GM12878 (cell line): ENCODE results near the gene C14orf93. TPM values are rescaled to one million over a fixed set of nuclear protein-coding genes. Genes with fewer than 3 reads are reported as not detected.
A peak's percentile ranks its signal among the peaks of the same experiment; 100 is the strongest.

ENCODE experiments used
- ATAC-seq: fragments of 200-7000 bp; cut with Tn5 transposase; 3 replicates; pipeline ENCODE4 v1.9.1; 2020; ENCODE audit warnings: mild to moderate bottlenecking, moderate library complexity
- BruUV-seq: library from RNA; stranded (reverse); fragments of 400-500 nt; replicated peaks from 2 replicates; lab custom pipeline; 2021; lab: Mats Ljungman, UMichigan
- CTCF ChIA-PET: fragments of 300-600 bp; sonication (Branson Sonifier 250); formaldehyde crosslinking; extraction: SDS; loops from one replicate; lab custom pipeline; 2021; ENCODE audit warnings: inconsistent platforms; lab: Yijun Ruan, JAX
- POLR2A ChIA-PET: fragments of 350-600 bp; formaldehyde crosslinking; extraction: SDS; loops from one replicate; lab custom pipeline; 2021; ENCODE audit warnings: inconsistent platforms; lab: Charles Lee
- RAD21 ChIA-PET: fragments of 300-600 bp; sonication (Branson Sonifier 250); formaldehyde crosslinking; loops from one replicate; lab custom pipeline; 2023; ENCODE audit warnings: antibody characterized with exemption; ENCODE audit not compliant: unreplicated experiment; lab: Charles Lee
- SMC1A ChIA-PET: fragments of 300-600 bp; sonication (Branson Sonifier 250); formaldehyde crosslinking; loops from one replicate; lab custom pipeline; 2023; ENCODE audit not compliant: unreplicated experiment, uncharacterized antibody; lab: Charles Lee
- DNase-seq: peaks from one replicate; pipeline ENCODE4 v3.0.0-alpha.2; 2011; ENCODE audit warnings: low read depth, low spot score
- FAIRE-seq: peaks from 3 replicates; lab custom pipeline; 2011; peaks lifted over from hg19 to GRCh38; lab: Jason Lieb, UNC
- H2AFZ ChIP-seq: 2 replicates; pipeline ENCODE4 v1.6.0; 2011; ENCODE audit warnings: low read depth, low read length, control low read depth; ENCODE audit not compliant: control insufficient read depth
- H3K27ac ChIP-seq: 2 replicates; pipeline ENCODE4 v1.5.1; 2011; ENCODE audit warnings: control low read depth; ENCODE audit not compliant: control insufficient read depth, insufficient read depth
- H3K27me3 ChIP-seq, 2 experiments: replicated peaks in 1 of 2; 2 replicates each; pipeline versions ENCODE4 v1.6.0 to v1.6.1; 2011; ENCODE audit warnings: low read length in 1 of 2; ENCODE audit not compliant: control insufficient read depth in 2 of 2, insufficient read depth in 2 of 2
- H3K36me3 ChIP-seq, 2 experiments: 2 replicates each; pipeline ENCODE4 v1.5.1; 2011; ENCODE audit warnings: low read length in 1 of 2; ENCODE audit not compliant: control insufficient read depth in 2 of 2, insufficient read depth in 2 of 2
- H3K4me1 ChIP-seq: 2 replicates; pipeline ENCODE4 v1.6.1; 2011; ENCODE audit warnings: mild to moderate bottlenecking, low read length, moderate library complexity, mixed read lengths; ENCODE audit not compliant: control insufficient read depth, insufficient read depth
- H3K4me2 ChIP-seq: 2 replicates; pipeline ENCODE4 v1.6.0; 2011; ENCODE audit warnings: control low read depth; ENCODE audit not compliant: control insufficient read depth, insufficient read depth
- H3K4me3 ChIP-seq: fragments of 200-600 bp; sonication (generic); 2 replicates; pipeline ENCODE4 v1.5.1; 2016
- H3K79me2 ChIP-seq: 2 replicates; pipeline ENCODE4 v1.6.0; 2011; ENCODE audit warnings: low read length; ENCODE audit not compliant: control insufficient read depth, insufficient read depth
- H3K9ac ChIP-seq: 2 replicates; pipeline ENCODE4 v1.8.0; 2011; ENCODE audit warnings: low read length, control low read depth, mixed read lengths; ENCODE audit not compliant: control insufficient read depth, insufficient read depth
- H3K9me3 ChIP-seq: replicated peaks from 3 replicates; pipeline ENCODE4 v1.5.1; 2011; ENCODE audit warnings: mild to moderate bottlenecking, low read length; ENCODE audit not compliant: control insufficient read depth, insufficient read depth
- H4K20me1 ChIP-seq: 2 replicates; pipeline ENCODE4 v1.6.0; 2011; ENCODE audit not compliant: control insufficient read depth, insufficient read depth
- ASH2L ChIP-seq: fragments of 300-600, 200-600 bp; sonication (generic); IDR thresholded peaks from 2 replicates; pipeline ENCODE4 v1.6.1; 2017; ENCODE audit warnings: low read depth, mild to moderate bottlenecking, borderline replicate concordance
- BCL11A ChIP-seq: IDR thresholded peaks from 2 replicates; pipeline ENCODE4 v1.6.1; 2011; ENCODE audit warnings: low read depth, low read length
- BRCA1 ChIP-seq: IDR thresholded peaks from 2 replicates; pipeline ENCODE4 v1.6.1; 2011; ENCODE audit warnings: low read depth, low read length, improper control_type of control experiment
- DPF2 ChIP-seq: fragments of 450-650 bp; IDR thresholded peaks from 2 replicates; pipeline ENCODE4 v1.6.1; 2017; ENCODE audit warnings: mild to moderate bottlenecking
- EED ChIP-seq: sonication (generic); IDR thresholded peaks from 2 replicates; pipeline ENCODE4 v1.6.1; 2016; ENCODE audit warnings: antibody characterized with exemption, low read depth
- EGR1 ChIP-seq, 2 experiments: IDR thresholded peaks; 1 replicate in 1 of 2; 2 replicates in 1 of 2; pipeline ENCODE4 v1.6.1; 2011 to 2012; ENCODE audit warnings: low read depth in 2 of 2, low read length in 2 of 2, borderline replicate concordance in 1 of 2, mild to moderate bottlenecking in 1 of 2, moderate library complexity in 1 of 2
- FOS ChIP-seq: IDR thresholded peaks from 3 replicates; pipeline ENCODE4 v1.6.1; 2011; ENCODE audit warnings: borderline replicate concordance; ENCODE audit not compliant: insufficient read length; ENCODE audit errors: extremely low read depth
- HCFC1 ChIP-seq: fragments of 150-350 bp; IDR thresholded peaks from 2 replicates; pipeline ENCODE4 v1.6.1; 2014; ENCODE audit warnings: low read length
- KDM1A ChIP-seq: fragments of 200-600 bp; sonication (generic); IDR thresholded peaks from 2 replicates; pipeline ENCODE4 v1.6.1; 2016; ENCODE audit warnings: borderline replicate concordance
- MEF2A ChIP-seq: IDR thresholded peaks from 2 replicates; pipeline ENCODE4 v1.6.1; 2011; ENCODE audit warnings: low read depth, mild to moderate bottlenecking, low read length, moderate library complexity; ENCODE audit not compliant: insufficient read depth
- MYB ChIP-seq: fragments of 150-350 bp; IDR thresholded peaks from 2 replicates; pipeline ENCODE4 v1.6.1; 2014; ENCODE audit warnings: mild to moderate bottlenecking, low read depth, low read length, borderline replicate concordance
- PML ChIP-seq: IDR thresholded peaks from 2 replicates; pipeline ENCODE4 v1.6.1; 2012; ENCODE audit warnings: low read length, inconsistent platforms
- RAD21 ChIP-seq: IDR thresholded peaks from 2 replicates; pipeline ENCODE4 v1.6.1; 2011; ENCODE audit warnings: mild to moderate bottlenecking, low read depth, low read length, moderate library complexity; ENCODE audit not compliant: insufficient read depth
- RB1 ChIP-seq: fragments of 450-650 bp; formaldehyde crosslinking; IDR thresholded peaks from 2 replicates; pipeline ENCODE4 v1.6.1; 2017; ENCODE audit warnings: mild to moderate bottlenecking, borderline replicate concordance
- RUNX3 ChIP-seq: IDR thresholded peaks from 2 replicates; pipeline ENCODE4 v1.6.1; 2012; ENCODE audit warnings: low read length, inconsistent platforms
- SMARCA5 ChIP-seq: fragments of 450-650 bp; IDR thresholded peaks from 2 replicates; pipeline ENCODE4 v1.6.1; 2017; ENCODE audit warnings: mild to moderate bottlenecking
- SMC3 ChIP-seq: IDR thresholded peaks from 2 replicates; pipeline ENCODE4 v1.6.1; 2011; ENCODE audit warnings: low read length, improper control_type of control experiment, borderline replicate concordance
- STAT1 ChIP-seq: fragments of 450-650 bp; conservative IDR thresholded peaks from 2 replicates; pipeline ENCODE4 v1.6.1; 2014; ENCODE audit warnings: antibody characterized with exemption, mild to moderate bottlenecking
- STAT3 ChIP-seq: IDR thresholded peaks from 2 replicates; pipeline ENCODE4 v1.6.1; 2011; ENCODE audit warnings: low read depth, low read length, improper control_type of control experiment
- TCF3 ChIP-seq: IDR thresholded peaks from 2 replicates; pipeline ENCODE4 v1.6.1; 2012; ENCODE audit warnings: low read depth, mild to moderate bottlenecking, low read length, borderline replicate concordance; ENCODE audit not compliant: insufficient read depth
- YY1 ChIP-seq: IDR thresholded peaks from 2 replicates; pipeline ENCODE4 v1.6.1; 2011; ENCODE audit warnings: low read depth, mild to moderate bottlenecking, low read length
- WGBS: methylation state at CpG from one replicate; pipeline ENCODE4 v1.1.6; 2016; ENCODE audit warnings: low lambda C conversion rate; ENCODE audit not compliant: insufficient replicate concordance, insufficient coverage; ENCODE audit errors: missing lambda C conversion rate; 5-methylcytosine and 5-hydroxymethylcytosine counted together
- in situ Hi-C: fragments of 300-500 bp; cut with MboI; formaldehyde crosslinking; loops from 9 replicates; pipeline ENCODE4 v1.14.3; 2018; ENCODE audit warnings: mixed read lengths
- intact Hi-C: fragments of 100-400 bp; cut with micrococcal nuclease; formaldehyde crosslinking; loops from one replicate; pipeline ENCODE4 v1.14.2; 2022; ENCODE audit not compliant: unreplicated experiment
- polyA plus RNA-seq, 11 experiments: library from polyadenylated mRNA; depleted of rRNA in 4 of 11; unstranded in 6 of 11; stranded (reverse) in 5 of 11; fragments of >200 nt; fragmentation: Nextera tagmentation in 4 of 11; fragmentation: Illumina TruSeq in 1 of 11; extraction: Ambion mirVana in 4 of 11; extraction: Trizol in 1 of 11; gene quantifications; 1 replicate in 1 of 11; 2 replicates in 10 of 11; pipeline versions ENCODE4 v1.2.1 to v1.2.3, GENCODE V29; 2011 to 2016; ENCODE audit warnings: inconsistent platforms in 2 of 11, missing spikeins in 2 of 11, low read depth in 1 of 11
- total RNA-seq, 4 experiments: library from RNA; depleted of rRNA in 3 of 4; stranded (reverse); fragments of >200 nt in 3 of 4; fragmentation: Illumina TruSeq in 1 of 4; extraction: Trizol in 1 of 4; gene quantifications; 2 replicates each; pipeline versions ENCODE4 v1.2.1 to v1.2.3, GENCODE V29; 2013 to 2021
- TF ChIP-seq, protein P1 (sequence below), 3 experiments: IDR thresholded peaks in 2 of 3; conservative IDR thresholded peaks in 1 of 3; 2 replicates each; pipeline ENCODE4 v1.5.1; 2011; ENCODE audit warnings: low read depth in 3 of 3, low read length in 3 of 3, mild to moderate bottlenecking in 3 of 3, control low read depth in 2 of 3, moderate library complexity in 2 of 3, inconsistent platforms in 1 of 3, mixed read lengths in 1 of 3; ENCODE audit not compliant: control insufficient read depth in 2 of 3, insufficient read depth in 1 of 3; ENCODE audit errors: extremely low read depth in 1 of 3
- TF ChIP-seq, protein P2 (sequence below): IDR thresholded peaks from 2 replicates; pipeline ENCODE4 v1.6.1; 2011; ENCODE audit warnings: mild to moderate bottlenecking, low read depth, low read length, moderate library complexity; ENCODE audit not compliant: insufficient replicate concordance

Gene C14orf93
- total and polyA plus RNA-seq, 10 of the 15 experiments (the other 5 are each of a cell fraction or from before 2014, with no cell fraction given) = 1.8 to 13.9 (median 10.2) TPM

DNA sequence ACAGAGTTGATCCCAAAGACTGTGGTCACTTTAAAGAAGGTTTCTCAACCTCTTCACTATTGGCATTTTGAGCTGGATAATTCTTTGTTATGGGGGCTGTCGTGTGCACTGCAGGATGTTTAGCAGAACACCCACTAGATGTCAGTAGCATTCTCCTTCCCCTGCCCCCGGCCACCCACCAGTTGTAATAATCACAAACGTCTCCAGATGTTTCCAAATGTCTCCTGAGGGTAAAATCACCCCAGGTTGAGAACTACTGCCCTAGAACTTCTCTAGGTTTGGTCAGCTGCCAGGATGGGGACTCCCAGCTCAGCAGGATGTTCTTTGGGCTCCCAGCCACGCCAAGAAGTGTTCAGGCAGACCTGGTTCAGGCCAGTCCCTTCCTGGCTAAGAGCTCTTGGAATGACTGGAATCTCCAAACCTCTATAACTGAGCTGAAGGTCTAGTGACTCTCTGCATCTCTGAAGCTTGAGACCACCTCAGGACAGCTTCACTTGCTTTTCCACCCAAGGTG is 15.1 kb downstream of the C14orf93 start:
- BruUV-seq = no TSS peak
- Histone ChIP-seq H3K4me2 (no peak overlapping the region), H3K79me2 (no peaks in the 10 kb centered on the region), H4K20me1 (no peaks in the 10 kb centered on the region), H3K36me3 (no peaks in the 10 kb centered on the region), H2AFZ (peak overlapping the region; percentile 47), H3K4me1 (no peaks in the 10 kb centered on the region), H3K27ac (no peak overlapping the region), H3K9ac (no peak overlapping the region), H3K27me3 (no peaks in the 10 kb centered on the region), H3K9me3 (no peaks in the 10 kb centered on the region), H3K4me3 (no peak overlapping the region)
- ATAC-seq = peak; percentile 94
- 0% methylated on average over 4 of the region's 4 CpGs for WGBS
- DNase-seq = no peak
- ChIA-PET CTCF (interaction anchor here (0.6 to 25.0 kb wide), 38 partner anchors 9 to 792 kb away, joined by 3 to 853 read pairs (median 8); partner anchors contain the start of genes ACIN1, AJUBA, C14orf119 and CDH24), POLR2A (interaction anchor here (0.6 to 3.2 kb wide), 17 partner anchors 8 to 613 kb away, joined by 3 to 29 read pairs (median 4); no protein-coding TSS in a partner anchor), RAD21 (interaction anchor here (0.7 to 7.5 kb wide), 19 partner anchors 9 to 424 kb away, joined by 3 to 166 read pairs (median 5); partner anchors contain the start of genes CDH24, PRMT5, PSMB5 and RBM23), SMC1A (interaction anchor here (0.6 to 6.9 kb wide), 23 partner anchors 9 to 173 kb away, joined by 3 to 77 read pairs (median 5); partner anchors contain the start of genes ACIN1, AJUBA, C14orf119 and CDH24)
- intact Hi-C loops = loop anchor here (1.0 kb wide), 2 partner anchors 59 to 63 kb away; no protein-coding TSS in a partner anchor
- in situ Hi-C loops = loop anchor here (5.0 kb wide), 1 partner anchor 57 kb away; no protein-coding TSS in a partner anchor
- no peak for FAIRE-seq
- TF ChIP-seq DPF2 (no peak), BCL11A (no peak), MYB (no peak), MEF2A (no peak), PML (no peak), RAD21 (peak; percentile 64), FOS (no peak), HCFC1 (no peak), EGR1 (IDR thresholded peaks at IDR 0.05; ENCODE audit: borderline replicate concordance in 1 of 2, low read depth in 2 of 2, low read length in 2 of 2) (peak in 1 of 2 experiments; percentile 35; a peak in 1 of 3 replicates), YY1 (0 out of 2 replicates have a peak, but pooled peaks have one; percentile 35), RB1 (no peak), KDM1A (no peak), SMC3 (peak; percentile 72; the same call in 1 of the 2 replicates), RUNX3 (no peak), BRCA1 (no peak), TCF3 (no peak), SMARCA5 (no peak), STAT1 (no peak), STAT3 (no peak), ASH2L (no peak), EED (no peak)
- TF ChIP-seq, protein P1, sequence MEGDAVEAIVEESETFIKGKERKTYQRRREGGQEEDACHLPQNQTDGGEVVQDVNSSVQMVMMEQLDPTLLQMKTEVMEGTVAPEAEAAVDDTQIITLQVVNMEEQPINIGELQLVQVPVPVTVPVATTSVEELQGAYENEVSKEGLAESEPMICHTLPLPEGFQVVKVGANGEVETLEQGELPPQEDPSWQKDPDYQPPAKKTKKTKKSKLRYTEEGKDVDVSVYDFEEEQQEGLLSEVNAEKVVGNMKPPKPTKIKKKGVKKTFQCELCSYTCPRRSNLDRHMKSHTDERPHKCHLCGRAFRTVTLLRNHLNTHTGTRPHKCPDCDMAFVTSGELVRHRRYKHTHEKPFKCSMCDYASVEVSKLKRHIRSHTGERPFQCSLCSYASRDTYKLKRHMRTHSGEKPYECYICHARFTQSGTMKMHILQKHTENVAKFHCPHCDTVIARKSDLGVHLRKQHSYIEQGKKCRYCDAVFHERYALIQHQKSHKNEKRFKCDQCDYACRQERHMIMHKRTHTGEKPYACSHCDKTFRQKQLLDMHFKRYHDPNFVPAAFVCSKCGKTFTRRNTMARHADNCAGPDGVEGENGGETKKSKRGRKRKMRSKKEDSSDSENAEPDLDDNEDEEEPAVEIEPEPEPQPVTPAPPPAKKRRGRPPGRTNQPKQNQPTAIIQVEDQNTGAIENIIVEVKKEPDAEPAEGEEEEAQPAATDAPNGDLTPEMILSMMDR (IDR thresholded peaks at IDR 0.05 in 2 of 3, conservative IDR thresholded peaks at IDR 0.05 in 1 of 3; ENCODE audit: control insufficient read depth in 2 of 3, extremely low read depth in 1 of 3, insufficient read depth in 1 of 3, low read depth in 3 of 3, low read length in 3 of 3) = peak; percentile 65 to 75 (median 67)
- TF ChIP-seq, protein P2, sequence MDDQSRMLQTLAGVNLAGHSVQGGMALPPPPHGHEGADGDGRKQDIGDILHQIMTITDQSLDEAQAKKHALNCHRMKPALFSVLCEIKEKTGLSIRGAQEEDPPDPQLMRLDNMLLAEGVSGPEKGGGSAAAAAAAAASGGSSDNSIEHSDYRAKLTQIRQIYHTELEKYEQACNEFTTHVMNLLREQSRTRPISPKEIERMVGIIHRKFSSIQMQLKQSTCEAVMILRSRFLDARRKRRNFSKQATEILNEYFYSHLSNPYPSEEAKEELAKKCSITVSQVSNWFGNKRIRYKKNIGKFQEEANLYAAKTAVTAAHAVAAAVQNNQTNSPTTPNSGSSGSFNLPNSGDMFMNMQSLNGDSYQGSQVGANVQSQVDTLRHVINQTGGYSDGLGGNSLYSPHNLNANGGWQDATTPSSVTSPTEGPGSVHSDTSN = no peak
